Muscle of back (tissue), 11 donors: ENCODE measurements around the gene SAMD10. TPM values are rescaled to one million over a fixed set of nuclear protein-coding genes. Genes with fewer than 3 reads are reported as not detected.
A peak's percentile ranks its signal among the peaks of the same experiment; 100 is the strongest.
"Not testable (repeated sequence)": the region's sequence is repeated elsewhere in the genome, so short reads cannot be mapped to it uniquely, and the experiment has no call there.

Source experiments
- DNase-seq, 3 donors: peaks; one replicate each; pipeline versions ENCODE4 v3.0.0 to v3.0.0-alpha.2; 2013
- polyA plus RNA-seq, 10 donors: library from polyadenylated mRNA; unstranded; fragments of 120-200 nt; gene quantifications; one replicate each; pipeline ENCODE4 v1.2.1, GENCODE V29; 2013; ENCODE audit not compliant: insufficient read length in 10 of 10

Gene SAMD10
- polyA plus RNA-seq, 10 donors: 2.1 to 4.2 (median 3.0) TPM

DNA sequence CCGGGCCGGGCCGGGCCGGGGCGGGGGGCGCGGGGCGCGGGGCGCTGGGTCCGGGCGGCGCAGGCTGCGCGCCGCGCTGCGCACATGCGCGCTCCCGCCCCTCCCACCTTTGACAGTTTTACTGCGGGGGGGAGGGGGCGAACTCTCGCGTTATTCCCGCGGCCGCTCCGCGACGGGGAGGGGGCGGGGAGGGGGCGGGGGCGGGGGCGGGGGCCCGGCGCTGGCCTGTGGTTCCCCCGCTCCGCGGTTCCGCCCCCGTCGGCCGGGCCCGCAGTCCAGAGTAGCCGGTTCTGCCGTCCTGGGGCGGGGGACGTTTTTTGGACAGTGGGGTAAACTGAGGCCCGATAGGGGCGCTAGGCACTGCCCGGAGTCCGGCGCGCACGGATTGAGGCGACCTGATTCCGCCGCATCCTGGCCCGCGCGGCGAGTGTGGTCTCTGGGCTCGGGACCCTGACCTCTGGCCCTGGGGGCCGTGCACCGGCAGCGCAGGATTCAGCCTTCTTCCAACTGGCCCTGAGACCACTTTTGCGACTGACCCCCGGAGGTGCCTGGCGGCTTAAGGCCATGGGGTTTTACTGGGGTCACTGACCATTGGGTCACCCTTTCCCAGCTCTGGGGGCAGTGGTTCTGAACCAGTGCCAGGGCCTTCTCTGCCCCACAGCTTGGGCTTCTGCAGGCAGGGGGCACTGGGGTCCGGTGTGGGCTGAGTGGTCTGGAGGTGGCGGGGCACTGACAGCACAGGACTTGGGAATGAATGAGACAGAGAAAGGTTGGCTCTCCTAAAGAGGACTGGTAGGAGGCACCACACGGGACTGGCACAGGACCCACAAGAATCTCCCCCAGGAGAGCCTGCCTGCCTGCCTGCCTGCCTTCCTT, 9.4 kb downstream of the SAMD10 start, which contains the start of gene ZNF512B:
Gene ZNF512B (minus strand): TSS at position 93 of the 876 bp plus-strand sequence. CDS start 1,980 bp downstream, outside the sequence.
- peak in 2 of 3 donors; percentile 83 to 85 for DNase-seq

DNA sequence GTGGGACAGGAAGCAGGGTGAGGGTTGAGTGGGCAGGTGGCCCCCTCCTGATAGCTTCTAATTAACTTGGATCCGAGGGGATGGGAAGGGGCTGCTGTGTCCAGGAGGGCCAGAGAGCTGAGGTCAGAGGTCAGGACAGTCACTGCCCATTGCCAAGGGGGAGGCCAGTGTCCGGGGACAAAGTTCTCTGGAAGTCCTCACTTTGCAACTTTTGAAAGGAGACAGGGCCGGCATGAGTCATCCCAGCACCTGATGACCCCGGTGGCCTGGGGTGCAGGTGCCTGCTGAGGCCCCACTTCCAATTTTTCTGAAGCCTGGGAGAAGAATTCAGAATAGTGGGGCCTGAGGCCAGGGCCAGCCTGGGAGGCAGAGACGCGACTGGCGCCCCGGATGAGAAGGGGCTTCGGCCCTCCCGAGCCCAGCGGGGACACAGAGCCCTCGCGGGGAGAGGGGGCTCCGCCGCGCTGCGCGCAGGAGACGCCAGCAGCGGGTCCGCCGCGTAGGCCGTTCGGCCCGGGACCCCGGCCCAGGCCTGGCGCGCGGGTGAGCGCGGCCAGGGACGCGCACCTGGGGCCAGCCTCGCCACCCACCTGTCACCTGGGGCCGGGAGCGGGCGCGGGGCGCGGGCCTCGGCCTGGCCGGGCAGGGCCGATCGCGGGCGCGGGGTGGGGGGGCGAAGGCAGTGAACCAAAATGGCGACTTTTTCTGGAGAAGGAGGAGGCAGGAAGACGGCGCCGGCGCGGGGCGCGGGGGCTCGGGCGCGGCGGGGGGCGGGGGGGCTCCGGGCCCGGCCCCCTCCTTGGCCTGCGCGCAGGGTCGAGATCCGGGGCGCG, 10.3 kb downstream of the SAMD10 start:
- DNase-seq: peak in 1 of 3 donors; percentile 51

DNA sequence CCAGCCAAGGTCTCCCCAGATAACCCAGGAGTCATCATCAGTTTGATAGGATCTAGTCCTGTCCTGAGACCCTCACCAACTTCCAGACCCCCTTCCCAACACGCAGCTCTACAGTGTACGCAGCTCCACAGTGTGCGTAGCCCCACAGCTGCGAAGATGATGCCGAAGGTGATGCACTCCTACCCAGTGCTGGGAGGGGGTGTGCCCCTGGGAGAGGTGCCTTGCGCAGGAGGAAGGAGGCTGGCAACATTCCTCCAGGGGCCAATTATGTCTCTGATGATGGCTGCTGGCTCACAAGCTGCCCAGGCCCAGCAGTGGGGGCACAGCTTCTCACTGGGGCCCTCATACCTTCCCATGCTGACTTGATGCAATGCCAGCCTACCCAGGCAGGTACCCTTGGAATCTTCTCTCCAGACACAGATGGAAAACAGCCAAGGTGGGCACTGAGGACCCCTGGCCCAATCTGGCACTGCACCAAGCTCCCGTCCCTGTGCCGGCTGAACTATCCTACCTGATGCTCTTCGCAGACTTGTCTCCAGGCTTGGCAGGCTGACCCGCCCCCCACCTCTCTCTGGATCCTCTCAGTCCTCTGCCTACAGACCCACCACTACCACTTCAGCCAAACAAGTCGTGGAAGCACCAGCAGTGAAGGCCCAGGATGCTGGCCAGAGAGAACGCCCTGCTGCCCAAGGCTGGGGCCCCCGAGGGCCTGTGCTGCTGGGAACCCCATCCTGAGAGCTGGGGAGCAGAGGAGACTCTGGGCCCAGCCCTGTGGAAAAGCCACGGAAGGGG, 11.1 kb downstream of the SAMD10 start:
- DNase-seq: peak in 1 of 3 donors; percentile 14

DNA sequence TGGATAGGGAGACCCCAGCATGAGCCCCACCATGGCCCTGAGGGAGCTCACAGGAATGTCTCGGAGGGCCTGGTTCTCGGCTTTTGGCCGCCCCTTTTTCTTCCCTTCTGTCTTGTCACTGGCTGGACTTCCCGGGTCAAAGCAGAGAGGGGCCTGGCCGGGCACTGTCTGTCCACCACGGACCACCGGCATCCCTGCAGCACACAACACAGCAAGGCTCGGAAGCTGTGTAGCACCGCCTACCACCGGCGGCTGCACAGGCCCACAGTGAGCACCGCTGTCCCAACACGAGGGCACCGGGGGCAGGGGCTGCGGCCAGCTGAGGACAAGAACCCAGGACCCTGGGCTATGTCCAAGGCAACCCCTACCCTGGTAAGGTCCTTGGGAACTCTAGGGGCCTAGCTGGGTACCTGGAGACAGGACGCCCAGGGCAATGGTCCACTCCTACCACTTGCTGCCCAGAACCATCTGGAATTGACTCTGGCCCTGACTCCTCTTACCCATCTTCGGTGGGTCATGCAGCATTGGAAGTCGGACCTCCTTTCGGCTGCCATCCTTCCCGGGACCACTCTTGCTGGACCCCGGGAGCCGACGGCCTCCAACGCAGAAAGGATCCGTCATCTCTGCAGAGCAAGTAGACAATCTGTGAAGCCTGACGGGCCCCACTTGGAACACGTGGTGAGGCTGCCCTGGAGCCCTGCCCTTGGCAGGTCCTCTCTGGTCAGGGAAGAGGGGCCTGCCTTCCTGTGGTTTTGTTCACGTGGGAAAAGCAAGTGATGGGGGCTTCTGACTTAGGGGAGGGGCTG, 11.9 kb downstream of the SAMD10 start:
- DNase-seq: peak in 1 of 3 donors; percentile 4

DNA sequence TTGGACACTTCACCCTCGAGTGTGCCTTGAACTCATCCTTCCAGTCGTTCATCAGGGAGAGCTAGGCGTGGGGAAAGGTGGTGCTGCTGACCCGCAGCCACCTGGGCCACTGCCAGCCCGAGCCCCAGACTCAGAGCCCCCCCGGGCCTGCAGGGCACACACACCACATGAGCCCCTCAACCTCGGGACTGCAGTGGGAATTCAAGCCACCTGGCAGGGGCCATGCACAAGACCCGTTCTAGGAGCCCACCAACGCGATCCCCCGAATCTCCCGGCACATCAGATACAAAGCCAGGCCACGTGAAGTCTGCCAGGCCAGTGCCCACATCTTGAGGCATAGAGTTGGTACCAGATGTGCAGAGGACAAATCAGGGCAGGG, 12.5 kb downstream of the SAMD10 start:
- no peak for DNase-seq

DNA sequence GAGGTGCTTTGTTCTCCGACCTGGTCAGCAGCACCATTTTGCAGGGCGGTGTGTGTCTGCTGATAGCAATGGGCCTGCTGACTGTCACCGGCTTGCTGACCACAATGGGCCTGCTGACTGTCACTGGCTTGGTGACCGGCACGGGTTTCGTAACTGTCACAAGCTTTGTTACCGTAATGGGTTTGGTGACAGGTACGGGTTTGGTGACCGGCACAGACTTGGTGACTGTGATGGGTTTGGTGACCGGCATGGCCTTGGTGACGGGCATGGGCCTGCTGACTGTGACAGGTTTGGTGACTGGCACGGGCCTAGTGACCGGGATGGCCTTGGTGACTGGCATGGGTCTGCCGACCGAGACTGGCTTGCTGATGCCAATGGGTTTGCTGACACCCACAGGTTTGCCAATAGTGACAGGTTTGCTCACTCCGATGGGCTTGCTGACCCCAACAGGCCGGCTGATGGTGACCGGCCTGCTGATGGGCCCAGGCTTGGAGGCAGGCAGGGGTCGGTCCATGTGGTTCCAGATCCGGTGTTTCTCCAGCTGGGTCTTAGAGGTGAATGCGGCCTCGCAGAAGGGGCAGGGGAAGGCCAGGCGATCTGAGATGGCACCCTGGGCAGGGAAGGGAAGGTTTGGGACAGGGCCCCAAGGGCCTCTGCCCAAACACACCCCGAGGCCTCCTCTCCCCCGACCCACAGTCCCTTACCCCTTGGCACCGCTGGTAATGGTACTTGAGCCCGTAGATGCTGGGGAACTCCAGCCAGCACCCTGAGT, 13.1 kb downstream of the SAMD10 start:
- no peak for DNase-seq

DNA sequence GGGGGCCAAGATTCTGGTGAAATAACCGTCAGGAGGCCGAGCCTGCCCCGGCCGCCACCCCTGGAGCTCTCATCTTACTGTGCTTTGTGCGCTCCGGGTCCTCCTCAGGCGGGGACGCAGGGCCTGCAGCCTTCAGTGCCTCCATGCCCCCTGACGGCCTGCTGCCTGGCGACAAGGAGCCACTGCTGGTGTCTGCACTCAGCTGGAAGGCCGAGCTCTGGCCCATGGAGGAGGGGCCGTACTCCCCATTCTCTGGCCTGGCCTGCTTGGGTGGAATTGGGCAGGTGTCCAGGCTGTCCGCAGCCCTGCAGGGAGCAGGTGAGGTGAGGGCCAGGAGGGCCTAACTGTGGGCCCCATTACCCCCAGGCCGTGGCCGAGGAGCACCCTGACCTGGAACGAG, 15.0 kb downstream of the SAMD10 start:
- no peak for DNase-seq

DNA sequence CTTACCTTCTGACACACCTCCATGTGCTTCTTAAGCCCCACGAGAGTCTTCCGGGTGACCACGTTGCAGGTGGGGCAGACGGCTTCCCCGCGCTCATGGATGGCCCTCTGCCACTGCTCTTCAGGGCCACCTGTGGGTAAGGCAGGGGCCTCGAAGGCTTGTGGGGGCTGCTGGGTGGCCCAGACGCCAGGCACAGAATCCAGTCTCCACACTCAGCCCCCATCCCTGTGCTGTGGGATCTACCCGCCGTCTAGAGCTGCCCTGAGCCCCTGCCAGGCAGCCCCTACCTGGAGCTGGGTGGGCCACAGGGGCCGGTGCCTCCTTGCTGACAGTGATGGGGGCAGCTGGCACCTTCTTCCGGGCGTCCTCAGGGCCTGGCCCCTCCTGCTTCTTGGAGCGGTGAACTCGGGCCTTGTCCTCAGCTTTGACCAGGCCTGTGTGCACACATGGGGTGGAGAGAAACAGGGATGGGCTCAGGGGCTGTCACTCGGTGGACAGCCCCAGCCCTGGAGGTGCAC, 15.6 kb downstream of the SAMD10 start:
- DNase-seq: no peak

DNA sequence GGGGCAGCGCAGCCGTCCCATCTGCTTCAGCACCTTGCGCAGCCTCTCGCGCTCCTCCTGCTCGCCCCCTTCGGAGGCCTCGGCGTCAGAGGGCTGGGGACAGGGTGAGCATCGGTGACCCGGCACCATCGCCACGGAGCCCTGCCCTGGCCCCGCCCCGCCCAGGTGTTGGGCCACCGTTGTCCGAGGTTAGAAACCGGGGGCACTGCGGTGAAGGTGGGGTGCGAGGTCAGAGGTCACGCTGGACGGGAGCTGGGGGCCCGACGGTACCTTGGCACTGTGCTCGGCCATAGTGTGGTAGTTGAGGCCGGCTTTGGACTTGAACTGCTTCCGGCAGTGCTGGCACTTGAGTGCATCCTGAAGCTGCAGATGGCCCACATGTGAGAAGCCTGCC, 16.1 kb downstream of the SAMD10 start:
- DNase-seq: no peak

DNA sequence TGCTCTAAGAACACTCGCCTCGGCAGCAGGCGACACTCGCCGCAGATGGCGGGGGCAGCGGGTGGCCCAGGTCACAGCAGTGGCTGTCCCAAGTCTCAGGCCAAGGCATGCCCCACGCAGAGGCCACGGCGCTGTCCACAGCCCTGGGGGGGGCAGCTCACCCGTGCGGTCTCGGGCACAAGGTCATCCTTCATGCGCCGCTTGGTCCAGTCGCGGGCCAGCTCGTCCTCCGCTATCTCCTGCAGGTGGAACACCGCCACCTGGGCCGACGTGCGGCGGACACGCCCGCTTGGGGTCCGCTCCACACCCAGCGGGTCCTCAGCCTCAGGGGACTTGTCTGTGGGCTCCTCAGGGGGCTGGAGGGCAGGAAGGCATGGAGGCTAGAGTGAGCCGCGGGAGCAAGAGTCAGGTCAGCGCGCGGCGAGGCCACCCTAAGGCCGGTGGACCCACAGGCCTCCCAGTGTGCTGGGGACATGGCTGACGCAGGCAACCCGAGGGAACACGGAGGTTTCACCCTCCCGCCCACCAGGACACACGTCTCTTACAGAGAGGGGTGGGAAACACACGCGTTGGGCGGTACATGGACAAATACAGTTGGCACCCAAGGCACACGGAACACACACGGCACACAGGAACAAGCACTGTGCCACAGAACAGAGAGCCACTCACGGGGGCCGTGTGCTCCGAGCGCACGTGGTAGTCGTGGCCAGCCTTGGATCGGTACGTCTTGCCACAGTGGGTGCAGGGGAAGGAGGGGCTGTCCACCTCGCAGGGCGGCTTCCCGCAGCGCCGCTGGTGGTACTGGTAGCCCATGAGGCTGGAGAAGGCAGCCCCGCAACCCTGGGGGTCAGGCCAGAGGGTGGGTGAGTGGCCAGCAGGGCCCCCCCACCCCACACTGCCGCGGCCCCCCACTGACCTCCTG, 16.8 kb downstream of the SAMD10 start:
- DNase-seq: no peak

DNA sequence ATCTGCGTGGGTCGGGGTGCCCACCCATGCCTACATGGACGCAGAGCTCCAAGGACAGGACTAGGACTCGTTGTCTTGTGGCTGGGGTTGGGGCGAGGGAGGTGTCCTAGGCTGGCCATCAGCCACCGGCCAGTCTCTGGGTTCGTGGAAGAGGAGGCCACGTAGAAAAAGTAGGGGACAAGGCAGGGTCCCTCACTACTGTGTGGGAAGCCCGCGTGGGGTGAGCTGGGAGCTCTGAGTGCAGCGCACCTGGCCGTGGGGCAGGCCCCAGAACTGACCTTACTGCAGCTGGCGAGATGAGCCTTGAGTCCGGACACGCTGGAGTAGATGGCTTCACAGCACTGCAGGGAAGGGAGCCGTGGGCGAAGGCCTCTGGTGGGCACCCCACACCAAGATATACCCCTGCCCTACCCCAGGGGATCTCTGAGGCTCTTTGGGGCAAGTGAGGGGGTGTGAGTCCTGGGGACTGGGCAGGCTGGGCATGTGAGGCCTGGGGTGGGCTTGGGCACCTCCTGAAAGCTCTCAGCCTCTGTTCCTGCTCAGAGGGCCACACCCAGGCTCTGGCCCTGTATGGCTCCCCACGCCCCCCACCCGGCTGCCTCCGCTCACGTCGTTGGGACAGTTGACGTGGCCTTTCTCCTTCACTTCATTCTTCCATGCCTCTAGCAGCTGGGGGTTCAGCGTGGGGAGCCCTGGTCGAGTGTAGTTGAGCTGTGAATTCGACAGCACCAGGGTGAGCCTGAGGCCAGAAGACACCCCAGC, 17.6 kb downstream of the SAMD10 start:
- DNase-seq: no peak

DNA sequence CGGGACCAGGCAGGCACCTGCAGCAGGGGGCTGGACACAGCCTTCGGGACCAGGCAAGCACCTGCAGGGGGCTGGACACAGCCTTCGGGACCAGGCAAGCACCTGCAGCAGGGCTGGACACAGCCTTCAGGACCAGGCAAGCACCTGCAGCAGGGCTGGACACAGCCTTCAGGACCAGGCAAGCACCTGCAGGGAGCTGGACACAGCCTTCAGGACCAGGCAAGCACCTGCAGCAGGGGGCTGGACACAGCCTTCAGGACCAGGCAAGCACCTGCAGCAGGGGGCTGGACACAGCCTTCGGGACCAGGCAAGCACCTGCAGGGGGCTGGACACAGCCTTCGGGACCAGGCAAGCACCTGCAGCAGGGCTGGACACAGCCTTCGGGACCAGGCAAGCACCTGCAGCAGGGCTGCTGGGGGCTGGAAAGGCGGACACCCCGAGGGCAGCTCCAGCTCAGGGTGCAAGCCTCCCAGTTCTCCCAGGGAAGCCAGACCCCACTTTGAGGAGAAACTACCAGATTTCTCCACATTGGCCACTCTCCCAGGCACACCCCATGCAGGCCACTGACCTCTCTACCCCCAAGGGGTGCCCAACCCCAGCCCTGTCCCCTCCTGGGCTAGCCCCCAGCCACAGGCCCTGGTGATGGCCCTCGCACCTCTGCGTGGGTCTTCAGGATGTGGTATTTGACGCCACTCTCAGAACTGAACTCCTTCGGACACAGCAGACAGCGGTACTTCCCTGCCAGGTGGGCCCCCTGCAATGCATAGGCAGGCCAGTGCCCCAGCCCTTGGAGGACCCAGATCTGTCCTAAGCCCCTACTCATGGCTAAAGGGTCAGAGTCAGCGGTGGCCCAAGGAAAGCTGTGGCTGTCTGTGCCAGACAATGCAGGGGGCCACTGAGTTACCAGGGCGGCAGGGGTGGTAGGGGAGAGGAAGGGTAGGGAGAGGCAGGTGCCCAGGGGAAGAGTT, 18.5 kb downstream of the SAMD10 start:
- not testable (repeated sequence) for DNase-seq

DNA sequence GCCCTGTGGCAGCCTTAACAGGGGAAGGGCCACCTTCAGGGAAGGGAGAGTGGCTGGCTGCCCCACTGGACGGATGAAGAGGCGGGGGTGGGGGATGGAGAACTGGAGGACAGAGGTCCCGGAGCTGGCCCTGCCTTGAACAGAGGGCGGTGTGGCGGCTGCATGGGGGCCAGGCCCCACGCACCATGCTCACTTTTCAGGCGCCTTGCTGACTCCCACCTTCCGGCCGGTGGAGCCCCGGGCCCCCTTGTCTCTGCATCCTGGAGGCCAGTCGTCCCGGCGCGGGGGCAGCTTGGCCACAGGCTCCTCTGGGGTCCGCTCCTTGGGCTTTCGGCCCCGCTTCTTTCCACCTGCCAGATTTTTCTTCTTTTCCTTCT, 19.8 kb downstream of the SAMD10 start:
- DNase-seq: no peak

DNA sequence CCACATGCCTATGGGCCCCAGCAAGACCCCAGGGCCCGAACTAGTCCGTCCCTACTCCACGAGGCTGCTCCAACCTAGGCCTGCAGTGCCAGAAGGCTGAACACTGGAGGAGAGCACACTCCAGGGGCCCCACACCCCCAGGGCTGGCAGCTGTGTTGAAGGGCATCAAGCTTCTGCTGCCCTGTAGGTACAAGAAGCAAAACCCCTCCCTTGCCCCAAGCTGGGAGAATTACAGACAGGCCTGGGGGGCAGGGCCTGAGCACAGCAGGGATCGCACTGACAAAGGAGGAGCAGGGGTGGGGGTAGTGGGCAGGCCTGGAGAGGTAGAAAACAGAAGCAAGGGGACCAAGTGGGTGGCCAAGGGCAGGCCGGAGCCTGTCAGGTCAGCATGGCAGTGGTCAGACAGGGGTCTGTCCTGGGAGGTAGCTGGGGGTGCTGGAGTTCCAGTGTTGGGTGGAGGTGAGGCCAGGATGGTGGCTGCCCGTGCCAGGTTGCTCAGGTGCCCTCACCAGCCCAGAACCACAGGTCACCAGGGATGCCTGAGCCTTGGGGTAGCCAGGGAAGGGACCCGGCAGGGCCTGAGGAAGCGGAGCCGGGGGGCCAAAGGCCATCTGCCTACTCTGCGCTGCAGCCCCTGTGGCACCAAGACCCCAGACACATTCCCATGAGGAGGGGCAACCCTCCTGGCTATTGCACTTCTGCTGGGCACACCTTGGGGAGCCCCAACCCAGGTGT, 20.3 kb downstream of the SAMD10 start:
- DNase-seq: no peak

DNA sequence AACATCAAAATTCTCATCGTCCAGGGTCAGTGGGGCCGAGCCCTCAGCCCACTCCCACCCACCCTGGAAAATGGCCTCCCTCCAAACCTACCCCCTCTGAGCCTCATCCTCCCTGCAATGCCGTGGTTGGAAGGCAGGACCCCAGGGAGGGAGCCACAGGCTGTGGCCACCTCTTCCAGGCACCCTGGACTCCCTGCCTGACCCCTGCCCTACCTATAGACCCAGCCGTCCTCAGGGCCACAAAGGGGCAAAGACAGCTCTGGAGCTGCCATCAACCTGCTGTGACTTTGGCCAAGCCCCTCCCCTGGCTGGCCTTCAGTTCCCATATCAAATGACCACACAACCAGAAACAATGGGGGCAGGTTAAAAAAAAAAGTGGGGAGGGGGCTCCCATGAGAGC, 21.0 kb downstream of the SAMD10 start:
- DNase-seq: no peak
